ENCODE measurements around the gene FAM168A.

DNA sequence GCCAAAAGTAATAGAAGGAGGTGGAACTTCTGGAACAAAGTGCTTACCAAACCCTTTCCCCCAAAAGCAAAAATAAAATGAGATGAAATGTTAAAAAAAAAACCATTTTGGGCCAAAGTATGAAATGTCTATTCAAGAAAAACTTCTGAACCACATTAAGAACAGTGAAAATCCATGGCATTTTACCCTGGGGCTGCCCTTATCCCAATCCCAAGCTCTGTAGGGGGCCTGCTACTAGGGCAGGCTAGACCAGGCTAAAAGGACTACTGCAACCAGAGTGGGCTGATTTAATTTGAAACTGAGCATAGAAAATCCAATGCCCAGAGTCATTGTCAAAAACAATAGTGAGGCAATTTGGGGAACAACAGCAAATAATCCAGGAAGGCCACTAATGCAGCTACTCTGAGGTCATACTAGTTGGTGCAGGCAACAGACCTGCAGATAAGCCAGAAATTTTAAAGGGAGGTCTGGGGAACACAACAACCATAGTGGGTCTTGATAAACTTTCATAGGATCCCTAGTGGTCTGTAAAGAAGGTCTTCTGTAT is 122.3 kb downstream of the FAM168A start:
- no peak for TF ChIP-seq ZNF274 (IDR thresholded peaks at IDR 0.05; ENCODE audit: low read depth, low read length)
- TF ChIP-seq YY1 (IDR thresholded peaks at IDR 0.05; ENCODE audit: insufficient read depth, insufficient read length): no peak
